Measurements from ENCODE around the gene MAML3.

DNA sequence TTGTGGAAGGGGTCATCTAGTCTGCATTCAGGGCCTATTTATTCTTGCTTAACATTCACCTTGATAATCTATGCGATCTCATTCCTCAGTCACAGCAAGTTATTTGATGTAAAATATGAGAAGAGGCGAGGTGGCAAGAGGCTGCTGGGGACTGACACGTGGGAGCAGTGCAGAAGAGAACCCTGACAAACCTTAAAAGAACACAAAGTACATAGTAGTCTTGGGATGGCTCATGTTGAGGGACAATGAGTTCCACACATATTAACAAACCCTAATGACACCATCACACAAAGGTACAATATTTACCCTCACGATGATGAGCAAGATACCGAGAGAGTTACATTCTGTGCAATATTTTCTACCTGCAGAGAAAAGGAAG is 57.5 kb downstream of the MAML3 start:
- TF ChIP-seq ZNF384 (IDR thresholded peaks at IDR 0.05) (no peak), FOXA1 (IDR thresholded peaks at IDR 0.05) (no peak), BHLHE40 (IDR thresholded peaks at IDR 0.05; ENCODE audit: borderline replicate concordance) (no peak), CTBP1 (IDR thresholded peaks at IDR 0.05; ENCODE audit: borderline replicate concordance) (no peak), FOXM1 (IDR thresholded peaks at IDR 0.05; ENCODE audit: borderline replicate concordance) (no peak), SP1 (IDR thresholded peaks at IDR 0.05) (no peak), HDGF (IDR thresholded peaks at IDR 0.05; ENCODE audit: borderline replicate concordance) (no peak), TARDBP (IDR thresholded peaks at IDR 0.05) (no peak), ELF4 (IDR thresholded peaks at IDR 0.05) (no peak), NFRKB (IDR thresholded peaks at IDR 0.05) (no peak)
- TF ChIP-seq, protein P1, sequence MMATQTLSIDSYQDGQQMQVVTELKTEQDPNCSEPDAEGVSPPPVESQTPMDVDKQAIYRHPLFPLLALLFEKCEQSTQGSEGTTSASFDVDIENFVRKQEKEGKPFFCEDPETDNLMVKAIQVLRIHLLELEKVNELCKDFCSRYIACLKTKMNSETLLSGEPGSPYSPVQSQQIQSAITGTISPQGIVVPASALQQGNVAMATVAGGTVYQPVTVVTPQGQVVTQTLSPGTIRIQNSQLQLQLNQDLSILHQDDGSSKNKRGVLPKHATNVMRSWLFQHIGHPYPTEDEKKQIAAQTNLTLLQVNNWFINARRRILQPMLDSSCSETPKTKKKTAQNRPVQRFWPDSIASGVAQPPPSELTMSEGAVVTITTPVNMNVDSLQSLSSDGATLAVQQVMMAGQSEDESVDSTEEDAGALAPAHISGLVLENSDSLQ (IDR thresholded peaks at IDR 0.05), result no peak
